Hepatocyte (in vitro differentiated cells): ENCODE data around the gene NRSN2. TPM values are rescaled to one million over a fixed set of nuclear protein-coding genes. Genes with fewer than 3 reads are reported as not detected.
A peak's percentile ranks its signal among the peaks of the same experiment; 100 is the strongest.

Experiments used
- DNase-seq: peaks from one replicate; pipeline ENCODE4 v3.0.0-alpha.2; 2016; ENCODE audit warnings: low spot score
- H2AFZ ChIP-seq: fragments of 200-600 bp; sonication (generic); 2 replicates; pipeline ENCODE4 v1.6.0; 2016; ENCODE audit warnings: antibody characterized with exemption, mild to moderate bottlenecking
- H3K27ac ChIP-seq: fragments of 200-600 bp; sonication (generic); 2 replicates; pipeline ENCODE4 v1.5.1; 2016; ENCODE audit warnings: mild to moderate bottlenecking
- H3K27me3 ChIP-seq: fragments of 200-600 bp; sonication (generic); 2 replicates; pipeline ENCODE4 v1.6.1; 2016
- H3K36me3 ChIP-seq: fragments of 200-600 bp; sonication (generic); replicated peaks from 2 replicates; pipeline ENCODE4 v1.5.1; 2016; ENCODE audit warnings: low read depth; ENCODE audit not compliant: insufficient read depth
- H3K4me1 ChIP-seq: fragments of 200-600 bp; sonication (generic); 2 replicates; pipeline ENCODE4 v1.5.1; 2016; ENCODE audit warnings: mild to moderate bottlenecking, moderate library complexity; ENCODE audit not compliant: insufficient read depth
- H3K4me2 ChIP-seq: fragments of 200-600 bp; sonication (generic); 2 replicates; pipeline ENCODE4 v1.6.0; 2016
- H3K4me3 ChIP-seq: fragments of 200-600 bp; sonication (generic); 2 replicates; pipeline ENCODE4 v1.5.1; 2016; ENCODE audit warnings: mild to moderate bottlenecking
- H3K79me2 ChIP-seq: fragments of 200-600 bp; sonication (generic); 2 replicates; pipeline ENCODE4 v1.6.0; 2017; ENCODE audit warnings: mild to moderate bottlenecking
- H3K9me2 ChIP-seq: fragments of 200-600 bp; sonication (generic); replicated peaks from 2 replicates; pipeline ENCODE4 v1.6.0; 2017; ENCODE audit warnings: mild to moderate bottlenecking; ENCODE audit not compliant: insufficient read depth
- H3K9me3 ChIP-seq: fragments of 200-600 bp; sonication (generic); 2 replicates; pipeline ENCODE4 v1.5.1; 2016; ENCODE audit warnings: low read depth, mild to moderate bottlenecking
- H4K20me1 ChIP-seq: fragments of 200-600 bp; sonication (generic); 2 replicates; pipeline ENCODE4 v1.6.0; 2016; ENCODE audit warnings: mild to moderate bottlenecking; ENCODE audit not compliant: insufficient read depth, poor library complexity, severe bottlenecking
- CTCF ChIP-seq: fragments of 200-600 bp; sonication (generic); IDR thresholded peaks from 2 replicates; pipeline ENCODE4 v1.5.1; 2016; ENCODE audit warnings: antibody characterized with exemption, mild to moderate bottlenecking; ENCODE audit not compliant: poor library complexity
- EZH2 ChIP-seq: fragments of 200-600 bp; sonication (generic); IDR thresholded peaks from 2 replicates; pipeline ENCODE4 v1.6.1; 2016; ENCODE audit warnings: antibody characterized with exemption, mild to moderate bottlenecking, borderline replicate concordance
- EZH2phosphoT487 ChIP-seq: fragments of 200-600 bp; sonication (generic); IDR thresholded peaks from one replicate; pipeline ENCODE4 v1.6.1; 2018; ENCODE audit warnings: antibody characterized with exemption, mild to moderate bottlenecking, low read depth, moderate library complexity; ENCODE audit not compliant: unreplicated experiment, severe bottlenecking
- WGBS: methylation state at CpG from one replicate; pipeline ENCODE4 v1.1.6; 2016; ENCODE audit warnings: low lambda C conversion rate; ENCODE audit errors: missing lambda C conversion rate; 5-methylcytosine and 5-hydroxymethylcytosine counted together
- polyA plus RNA-seq: library from polyadenylated mRNA; unstranded; fragments of >200 nt; fragmentation: Nextera tagmentation; extraction: Ambion mirVana; gene quantifications from 2 replicates; pipeline ENCODE4 v1.2.1, GENCODE V29; 2016
- total RNA-seq: library from RNA; depleted of rRNA; stranded (reverse); fragments of >200 nt; gene quantifications from 2 replicates; pipeline ENCODE4 v1.2.3, GENCODE V29; 2014

Gene NRSN2
- total and polyA plus RNA-seq, 2 experiments from 2014 or later = 29.8 to 68.1 TPM

DNA sequence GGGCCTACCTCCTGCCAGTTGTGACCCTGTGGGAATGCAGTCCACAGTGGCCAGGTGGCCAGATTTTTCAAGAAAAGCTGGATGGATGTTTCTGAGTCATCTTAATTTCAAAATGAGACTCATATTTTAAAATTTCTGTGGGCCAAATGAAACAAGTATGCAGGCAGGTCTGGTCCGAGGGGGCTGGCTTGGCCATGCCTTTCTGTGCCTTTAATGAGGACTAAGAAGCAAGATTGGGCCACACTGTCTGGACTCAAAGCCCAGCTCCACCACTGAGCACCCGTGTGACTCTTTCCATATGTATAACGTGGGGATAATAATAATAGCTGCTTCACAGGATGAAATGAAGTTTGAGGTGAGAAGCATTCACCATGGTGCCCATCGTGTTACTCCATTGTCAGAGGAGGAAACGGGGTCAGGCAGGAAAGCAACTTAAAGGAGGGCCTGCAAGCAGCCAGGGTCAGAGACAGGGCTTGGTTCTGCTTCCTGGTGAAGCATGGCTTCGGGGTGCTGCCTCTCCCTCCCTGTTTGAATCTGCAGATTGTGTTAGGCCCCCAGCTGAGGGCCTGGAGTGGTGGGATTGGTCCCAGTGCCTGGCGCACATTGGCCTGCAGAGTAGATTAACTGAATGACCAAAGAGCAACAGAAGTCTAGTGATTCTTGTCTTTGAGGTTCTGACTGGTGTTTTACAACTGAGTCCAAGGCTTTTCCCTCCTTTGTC is 17.8 kb upstream of the NRSN2 start:
- H3K79me2 ChIP-seq = peaks cover 32% of the 10 kb centered on the region
- WGBS = 67% methylated on average over 7 of the region's 7 CpGs
- H3K9me3 ChIP-seq = no peaks in the 10 kb centered on the region
- H3K9me2 ChIP-seq = no peaks in the 10 kb centered on the region
- no peak overlapping the region for H3K4me3 ChIP-seq
- no peaks in the 10 kb centered on the region for H3K36me3 ChIP-seq
- DNase-seq = no peak
- H3K4me1 ChIP-seq = peaks cover 5% of the 10 kb centered on the region
- H3K27me3 ChIP-seq = no peaks in the 10 kb centered on the region
- no peak overlapping the region for H2AFZ ChIP-seq
- H3K4me2 ChIP-seq = peak overlapping the region; percentile 97
- H3K27ac ChIP-seq = peak overlapping the region; percentile 29
- H4K20me1 ChIP-seq = peaks cover 35% of the 10 kb centered on the region
- no peak for TF ChIP-seq EZH2phosphoT487
- no peak for TF ChIP-seq EZH2
- no peak for TF ChIP-seq CTCF

GRCh38 chr20:329851-330232 is 17.1 kb upstream of the NRSN2 start:
- Histone ChIP-seq H3K79me2 (peaks cover 32% of the 10 kb centered on the region), H2AFZ (no peak overlapping the region), H3K4me3 (no peak overlapping the region), H3K36me3 (no peaks in the 10 kb centered on the region), H3K27ac (peak overlapping the region; percentile 8), H3K27me3 (no peaks in the 10 kb centered on the region), H3K4me1 (peaks cover 5% of the 10 kb centered on the region), H3K9me2 (no peaks in the 10 kb centered on the region), H3K9me3 (no peaks in the 10 kb centered on the region), H3K4me2 (no peak overlapping the region), H4K20me1 (peaks cover 35% of the 10 kb centered on the region)
- TF ChIP-seq CTCF (no peak), EZH2 (no peak), EZH2phosphoT487 (no peak)
- DNase-seq = no peak
- WGBS = 90% methylated on average over 4 of the region's 4 CpGs

DNA sequence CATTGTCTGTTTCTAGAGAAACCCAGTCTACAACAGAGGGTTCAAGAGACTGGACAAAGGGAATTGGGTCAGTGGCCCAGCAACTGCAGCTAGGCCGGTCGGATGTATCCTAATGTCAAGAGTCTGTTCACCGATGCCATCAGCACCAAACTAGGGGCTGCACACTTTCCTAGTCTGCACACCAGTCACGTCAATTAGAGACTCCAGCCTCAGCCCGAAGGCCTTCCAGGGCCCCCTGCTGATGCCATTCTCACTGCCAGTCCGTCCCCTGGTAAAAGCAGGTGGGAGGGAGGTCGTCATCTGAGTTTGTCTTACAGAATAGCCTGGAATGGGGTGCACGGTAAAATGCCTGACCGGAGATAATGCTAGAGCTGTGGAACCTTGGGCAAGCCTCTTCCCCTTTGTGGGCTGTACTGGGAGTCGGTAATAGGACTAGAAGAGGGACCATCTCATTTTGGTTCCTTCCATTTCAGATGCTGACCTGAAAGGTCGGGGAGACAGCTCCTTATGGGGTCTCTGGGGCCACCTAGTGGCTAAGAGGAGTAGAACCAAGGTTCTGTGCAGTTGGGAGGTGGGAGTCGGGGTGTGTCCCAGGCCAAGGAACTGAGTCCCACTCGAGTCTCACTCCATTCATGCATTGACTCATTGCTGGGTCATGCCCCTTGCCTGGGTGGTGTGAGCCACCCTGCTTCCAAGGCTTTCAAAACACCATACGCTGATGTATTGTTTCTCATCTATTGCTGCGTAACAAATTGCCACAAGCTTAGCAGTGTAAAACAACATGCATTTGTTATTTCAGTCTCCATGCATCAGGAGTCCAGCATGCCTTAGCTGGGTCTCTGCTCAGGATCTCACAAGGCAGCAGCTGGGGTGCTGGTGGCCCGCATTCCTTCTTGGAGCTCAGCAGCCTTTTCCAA is 16.4 kb upstream of the NRSN2 start:
- no peaks in the 10 kb centered on the region for H3K9me3 ChIP-seq
- no peak overlapping the region for H3K4me2 ChIP-seq
- no peaks in the 10 kb centered on the region for H3K27me3 ChIP-seq
- no peak overlapping the region for H2AFZ ChIP-seq
- no peak overlapping the region for H3K4me3 ChIP-seq
- DNase-seq = peak; percentile 83
- no peaks in the 10 kb centered on the region for H3K36me3 ChIP-seq
- TF ChIP-seq EZH2phosphoT487 = no peak
- TF ChIP-seq CTCF = peak; percentile 75
- H3K9me2 ChIP-seq = no peaks in the 10 kb centered on the region
- H3K27ac ChIP-seq = peak overlapping the region; percentile 8
- peaks cover 35% of the 10 kb centered on the region for H4K20me1 ChIP-seq
- peaks cover 5% of the 10 kb centered on the region for H3K4me1 ChIP-seq
- H3K79me2 ChIP-seq = peaks cover 32% of the 10 kb centered on the region
- 51% methylated on average over 16 of the region's 16 CpGs for WGBS
